Measurements from ENCODE around the gene FEN1.

Gene FEN1

GRCh38 chr11:61826930-61827570, 34.3 kb downstream of the FEN1 start:
- no peak for DNase-seq

- peak; percentile 93 for DNase-seq
Measured at GRCh38 chr11:61827571-61828378, 35.1 kb downstream of the FEN1 start, which contains the start of gene FADS2. TSS of gene FADS2 (plus strand) at chr11:61828300. CDS start at chr11:61828391, 91 bp downstream.

GRCh38 chr11:61828379-61828628, 35.6 kb downstream of the FEN1 start:
- DNase-seq: no peak

GRCh38 chr11:61828629-61829407, 36.1 kb downstream of the FEN1 start:
- DNase-seq: peak; percentile 24

DNA sequence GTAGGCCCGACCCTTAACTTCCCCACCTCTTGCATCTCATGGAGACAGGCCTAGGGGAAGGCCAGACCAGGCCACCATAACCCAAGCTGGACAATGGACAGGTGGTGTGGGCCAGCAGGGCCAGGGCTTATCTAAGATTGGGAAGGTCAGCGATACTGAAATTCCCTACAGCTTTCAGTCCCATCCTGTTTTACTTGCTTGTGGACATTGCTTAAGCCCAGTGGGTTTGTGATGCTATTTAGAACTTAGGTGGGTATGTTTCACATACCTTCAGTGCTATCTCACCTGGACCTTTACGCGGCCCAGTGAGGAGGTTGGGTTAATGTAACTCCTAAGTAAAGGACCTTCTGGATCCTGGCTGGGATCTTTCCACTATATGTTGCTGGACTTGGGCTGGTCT, 37.1 kb downstream of the FEN1 start:
- DNase-seq: no peak

DNA sequence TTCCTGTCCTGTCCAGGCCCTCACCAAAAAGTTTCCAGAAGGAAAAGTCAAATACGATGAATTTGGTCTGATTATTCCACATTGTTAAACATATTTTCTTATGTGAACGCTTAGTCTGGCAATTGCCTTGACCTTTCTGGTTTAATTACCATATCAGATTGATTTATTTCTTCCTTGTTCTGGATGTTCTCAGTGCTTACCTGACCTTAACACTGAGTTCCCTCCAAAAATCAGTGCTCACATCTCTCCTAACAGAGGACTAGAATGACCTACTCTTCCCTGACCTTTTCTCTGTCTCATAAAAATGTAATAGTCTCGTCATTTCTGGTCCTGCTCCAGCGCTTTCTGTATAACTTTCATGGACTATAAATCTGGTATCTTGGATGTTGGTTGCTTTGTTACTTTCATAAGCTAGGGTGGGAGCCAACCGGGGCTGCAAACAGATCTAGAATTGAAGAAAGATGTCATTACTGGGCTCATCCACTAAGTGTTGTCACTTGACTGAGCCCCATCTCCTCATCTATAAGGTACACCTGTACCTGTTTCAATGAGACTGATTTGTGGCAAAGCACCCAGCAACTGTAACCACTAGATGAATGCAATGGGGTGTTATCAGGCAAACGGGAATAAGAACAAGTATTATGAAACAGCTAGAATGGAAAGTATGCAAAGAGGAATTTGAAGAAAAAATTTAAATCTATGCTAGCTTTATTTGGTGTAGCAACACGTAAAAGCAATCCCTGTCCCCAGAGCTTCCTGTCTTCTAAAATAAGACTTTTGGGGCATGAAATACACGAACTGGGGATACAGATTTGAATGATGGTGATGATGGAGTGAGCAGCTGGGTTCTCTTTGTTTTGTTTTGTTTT, 37.8 kb downstream of the FEN1 start:
- peak; percentile 36 for DNase-seq

DNA sequence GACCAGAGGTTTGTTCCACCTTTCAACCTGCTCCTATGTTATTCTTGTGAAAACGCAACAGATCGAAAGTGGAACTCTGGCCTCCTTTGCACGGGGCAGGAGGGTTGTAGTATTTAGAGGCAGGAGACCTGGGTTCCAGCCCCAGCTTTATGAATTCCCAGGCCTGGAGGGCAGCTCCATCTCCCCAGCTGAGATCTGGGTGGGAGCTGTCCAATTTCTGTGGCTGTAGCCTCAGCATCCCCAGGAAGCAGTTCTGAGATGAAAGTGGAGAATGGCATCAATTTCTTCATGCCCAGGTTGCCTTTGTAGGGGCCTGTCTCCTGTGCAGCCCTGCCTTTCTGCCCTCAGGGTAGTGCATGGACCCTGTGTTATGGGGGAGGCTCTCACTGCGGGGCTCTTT, 39.5 kb downstream of the FEN1 start:
- DNase-seq: no peak

- DNase-seq: no peak
Measured at GRCh38 chr11:61832754-61833153, 40.0 kb downstream of the FEN1 start.

DNA sequence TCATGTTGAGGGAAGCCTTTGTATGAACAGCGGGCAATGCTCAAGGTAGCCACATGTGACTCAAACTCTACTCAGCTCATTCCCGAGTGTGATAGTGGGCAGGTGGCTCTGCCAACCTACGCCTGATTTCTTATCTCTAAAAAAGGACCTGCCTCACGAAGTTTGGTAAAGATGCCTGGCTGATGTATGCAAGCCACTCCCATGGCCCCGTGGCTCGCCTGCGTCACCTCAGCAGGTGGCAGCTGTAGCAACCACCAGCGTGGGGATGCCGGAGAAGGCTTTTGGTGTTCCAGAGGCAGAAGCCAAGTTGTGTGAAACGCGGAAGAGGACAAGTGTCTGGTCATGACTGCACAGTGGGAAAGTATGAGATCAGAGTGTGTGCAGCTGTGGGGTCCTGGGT, 40.8 kb downstream of the FEN1 start:
- no peak for DNase-seq

DNA sequence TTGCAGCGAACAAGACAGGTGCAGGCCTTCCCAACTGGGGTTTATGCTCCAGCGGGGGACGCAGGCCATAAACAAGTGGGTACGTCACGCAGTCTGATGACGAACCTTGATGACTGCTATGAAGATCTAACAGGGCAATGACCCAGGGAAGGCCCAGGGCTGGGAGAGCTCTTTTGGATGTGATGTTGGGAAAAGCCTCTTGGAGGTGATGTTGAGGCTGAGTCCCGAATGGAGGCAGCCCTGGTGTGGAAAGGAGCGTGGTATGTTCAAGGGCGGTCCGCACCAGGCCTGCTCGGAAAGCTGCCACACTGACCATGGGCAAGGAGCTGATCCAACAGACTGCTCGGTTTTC, 41.2 kb downstream of the FEN1 start:
- DNase-seq: no peak

- DNase-seq: peak; percentile 71
Measured at GRCh38 chr11:61834278-61835048, 41.8 kb downstream of the FEN1 start.

DNA sequence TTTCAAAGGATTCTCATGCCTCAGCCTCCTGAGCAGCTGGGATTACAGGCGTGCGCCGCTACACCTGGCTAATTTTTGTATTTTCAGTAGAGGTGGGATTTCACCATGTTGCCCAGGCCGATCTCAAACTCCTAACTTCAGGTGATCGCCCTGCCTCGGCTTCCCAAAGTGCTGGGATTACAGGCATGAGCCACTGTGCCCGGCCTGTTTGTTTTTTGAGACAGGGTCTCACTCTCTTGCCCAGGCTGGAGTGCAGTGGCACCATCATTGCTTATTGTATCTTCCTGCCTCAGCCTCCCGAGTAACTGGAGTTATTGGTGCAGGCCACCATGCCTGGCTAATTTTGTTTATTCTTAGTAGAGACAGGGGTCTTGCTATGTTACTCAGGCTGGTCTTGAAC, 43.5 kb downstream of the FEN1 start:
- DNase-seq: no peak

GRCh38 chr11:61837411-61838005, 44.8 kb downstream of the FEN1 start:
- DNase-seq: no peak

DNA sequence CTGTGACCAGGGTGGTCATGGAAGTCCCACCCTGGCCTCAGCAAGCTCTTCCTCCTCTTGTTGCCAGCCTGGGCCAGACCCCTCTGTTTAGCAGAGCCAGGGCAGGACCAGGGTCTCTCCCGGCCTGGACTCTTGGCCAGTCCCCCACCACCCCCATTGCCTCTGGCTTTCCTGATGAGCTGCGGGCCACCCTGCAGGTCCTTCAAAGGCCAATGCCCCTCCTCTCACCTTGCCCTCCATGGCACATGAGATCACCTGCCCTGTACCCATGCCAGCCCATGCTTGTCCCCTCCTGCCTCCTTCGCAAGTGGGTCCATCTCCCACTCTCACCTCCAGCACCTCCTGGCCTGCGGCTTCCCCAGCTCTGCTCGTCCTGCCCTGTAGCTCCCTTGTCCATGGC, 45.8 kb downstream of the FEN1 start:
- DNase-seq: no peak

GRCh38 chr11:61838921-61839320, 46.2 kb downstream of the FEN1 start:
- no peak for DNase-seq

- DNase-seq: no peak
Measured at GRCh38 chr11:61839742-61840141, 47.0 kb downstream of the FEN1 start.

DNA sequence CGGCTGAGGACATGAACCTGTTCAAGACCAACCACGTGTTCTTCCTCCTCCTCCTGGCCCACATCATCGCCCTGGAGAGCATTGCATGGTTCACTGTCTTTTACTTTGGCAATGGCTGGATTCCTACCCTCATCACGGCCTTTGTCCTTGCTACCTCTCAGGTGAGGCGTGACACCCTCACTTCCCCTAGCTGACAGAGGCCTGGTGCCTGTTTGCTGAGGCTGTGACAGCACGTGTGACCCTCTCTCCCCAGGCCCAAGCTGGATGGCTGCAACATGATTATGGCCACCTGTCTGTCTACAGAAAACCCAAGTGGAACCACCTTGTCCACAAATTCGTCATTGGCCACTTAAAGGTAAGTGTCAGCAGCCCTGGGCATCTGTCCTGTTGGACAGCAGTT, 47.7 kb downstream of the FEN1 start:
- no peak for DNase-seq

DNA sequence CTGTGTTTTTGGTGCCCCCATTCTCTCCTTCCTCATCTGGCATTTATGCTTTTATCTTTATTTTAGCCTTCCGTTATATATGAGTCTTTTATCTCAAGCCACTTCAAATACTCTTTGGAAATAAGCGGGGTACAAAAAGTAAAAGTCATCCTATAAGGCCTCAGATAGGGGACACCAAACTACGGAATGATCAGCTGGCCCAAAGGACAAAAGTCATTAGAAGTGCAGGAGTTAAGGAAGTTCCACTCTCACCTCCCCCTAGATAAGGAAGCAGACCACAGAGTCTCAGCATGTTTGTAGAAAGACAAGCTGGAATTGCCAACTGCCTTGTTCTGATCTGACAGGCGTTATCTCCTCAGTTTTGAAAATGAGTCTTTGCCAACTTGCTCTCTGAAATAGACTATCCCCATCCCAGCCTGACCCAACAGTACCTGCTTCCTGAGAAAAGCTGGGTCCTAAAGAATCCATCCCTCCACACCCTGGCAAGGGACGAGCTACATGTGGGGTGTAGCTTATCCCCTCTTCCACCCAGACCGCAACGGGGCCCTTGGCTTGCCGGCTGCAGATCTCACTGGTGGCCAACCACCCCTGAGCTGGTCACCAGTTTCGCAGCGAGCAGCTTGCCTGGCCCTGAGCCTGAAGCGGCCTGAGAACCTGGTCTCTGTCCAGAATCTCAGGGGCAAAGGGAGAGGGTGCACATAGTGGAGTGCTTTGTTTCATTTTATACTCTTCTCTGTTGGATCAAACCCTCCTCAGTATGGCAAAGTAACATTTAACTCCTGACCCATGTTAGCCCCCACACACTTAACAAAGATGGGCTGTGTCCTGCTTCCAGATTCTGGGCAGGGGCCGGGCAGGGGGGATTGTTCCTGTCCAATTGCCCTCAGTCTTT, 49.2 kb downstream of the FEN1 start:
- no peak for DNase-seq

DNA sequence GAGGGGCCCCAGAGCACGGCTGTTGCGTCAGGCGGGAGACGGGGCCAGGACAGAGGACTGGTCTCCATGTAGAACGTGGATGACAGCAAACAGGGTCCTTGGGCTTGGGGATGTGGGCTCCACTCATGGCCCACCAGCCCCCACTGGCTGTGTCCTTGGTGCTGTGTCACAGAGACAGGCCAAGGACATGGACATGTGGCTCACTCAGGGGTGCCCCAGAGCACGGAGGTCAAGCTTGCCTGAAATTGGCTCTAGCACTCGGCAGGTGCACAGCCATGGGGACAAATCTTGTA, 49.8 kb downstream of the FEN1 start:
- no peak for DNase-seq

GRCh38 chr11:61844909-61845565, 52.3 kb downstream of the FEN1 start:
- no peak for DNase-seq

Measured in fibroblast of skin of back (primary cell).